MM.1S (cell line): ENCODE results near the gene OBP2B.

ENCODE experiments used
- EZH2 ChIP-seq: fragments of 300-600 bp; sonication (generic); optimal IDR thresholded peaks from 2 replicates; pipeline ENCODE3; 2017; ENCODE audit warnings: low read depth, mild to moderate bottlenecking, antibody characterized with exemption, low read length, mixed read lengths
- EZH2phosphoT487 ChIP-seq: fragments of 300-600 bp; sonication (generic); IDR thresholded peaks from 2 replicates; pipeline ENCODE4 v1.6.1; 2018; ENCODE audit warnings: antibody characterized with exemption, low read length
- TF ChIP-seq, protein P1 (sequence below): fragments of 300-600 bp; sonication (generic); IDR thresholded peaks from 2 replicates; pipeline ENCODE4 v1.5.1; 2016; ENCODE audit warnings: antibody characterized with exemption, low read length, mixed read lengths

DNA sequence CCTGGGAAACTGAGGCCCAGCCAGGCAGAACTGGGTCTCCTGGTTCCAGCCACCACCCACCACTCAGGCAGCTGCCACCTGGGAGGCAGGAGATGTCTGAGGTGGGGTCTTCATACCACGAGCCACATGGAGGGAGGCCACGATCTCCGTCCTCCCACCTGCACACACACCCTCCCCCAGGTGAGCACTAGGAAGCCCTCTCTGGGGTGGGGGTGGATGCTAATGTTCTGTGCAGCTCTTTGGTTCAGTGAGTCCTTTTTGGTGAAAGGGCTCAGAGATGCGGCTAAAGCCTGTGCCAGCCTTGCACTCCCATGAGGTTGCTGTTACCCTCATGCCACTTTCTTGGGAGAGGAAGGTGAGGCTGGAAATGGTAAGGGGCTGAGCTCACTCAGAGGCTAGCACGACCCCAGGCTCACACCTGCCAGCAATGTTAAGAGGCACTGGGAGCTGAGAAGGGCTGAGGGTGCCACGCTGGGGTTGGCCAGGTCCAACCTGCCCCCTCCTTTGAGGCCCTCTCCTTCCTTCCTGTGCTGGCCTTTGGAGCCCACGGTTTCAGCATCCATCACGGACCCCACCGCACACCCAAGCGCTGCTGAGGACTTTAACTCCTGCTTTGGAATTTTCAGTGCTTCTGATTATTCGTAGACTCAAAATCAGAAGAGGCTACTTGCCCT lies 26.6 kb upstream of the OBP2B start:
- no peak for TF ChIP-seq EZH2phosphoT487
- TF ChIP-seq, protein P1, sequence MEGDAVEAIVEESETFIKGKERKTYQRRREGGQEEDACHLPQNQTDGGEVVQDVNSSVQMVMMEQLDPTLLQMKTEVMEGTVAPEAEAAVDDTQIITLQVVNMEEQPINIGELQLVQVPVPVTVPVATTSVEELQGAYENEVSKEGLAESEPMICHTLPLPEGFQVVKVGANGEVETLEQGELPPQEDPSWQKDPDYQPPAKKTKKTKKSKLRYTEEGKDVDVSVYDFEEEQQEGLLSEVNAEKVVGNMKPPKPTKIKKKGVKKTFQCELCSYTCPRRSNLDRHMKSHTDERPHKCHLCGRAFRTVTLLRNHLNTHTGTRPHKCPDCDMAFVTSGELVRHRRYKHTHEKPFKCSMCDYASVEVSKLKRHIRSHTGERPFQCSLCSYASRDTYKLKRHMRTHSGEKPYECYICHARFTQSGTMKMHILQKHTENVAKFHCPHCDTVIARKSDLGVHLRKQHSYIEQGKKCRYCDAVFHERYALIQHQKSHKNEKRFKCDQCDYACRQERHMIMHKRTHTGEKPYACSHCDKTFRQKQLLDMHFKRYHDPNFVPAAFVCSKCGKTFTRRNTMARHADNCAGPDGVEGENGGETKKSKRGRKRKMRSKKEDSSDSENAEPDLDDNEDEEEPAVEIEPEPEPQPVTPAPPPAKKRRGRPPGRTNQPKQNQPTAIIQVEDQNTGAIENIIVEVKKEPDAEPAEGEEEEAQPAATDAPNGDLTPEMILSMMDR = no peak
- TF ChIP-seq EZH2 = no peak
